ENCODE results near the gene ADAMTS9.

The ADAMTS9 gene

GRCh38 chr3:64488939-64489338 lies 198.9 kb downstream of the ADAMTS9 start:
- DNase-seq (ENCODE audit: low read depth) = no peak

DNA sequence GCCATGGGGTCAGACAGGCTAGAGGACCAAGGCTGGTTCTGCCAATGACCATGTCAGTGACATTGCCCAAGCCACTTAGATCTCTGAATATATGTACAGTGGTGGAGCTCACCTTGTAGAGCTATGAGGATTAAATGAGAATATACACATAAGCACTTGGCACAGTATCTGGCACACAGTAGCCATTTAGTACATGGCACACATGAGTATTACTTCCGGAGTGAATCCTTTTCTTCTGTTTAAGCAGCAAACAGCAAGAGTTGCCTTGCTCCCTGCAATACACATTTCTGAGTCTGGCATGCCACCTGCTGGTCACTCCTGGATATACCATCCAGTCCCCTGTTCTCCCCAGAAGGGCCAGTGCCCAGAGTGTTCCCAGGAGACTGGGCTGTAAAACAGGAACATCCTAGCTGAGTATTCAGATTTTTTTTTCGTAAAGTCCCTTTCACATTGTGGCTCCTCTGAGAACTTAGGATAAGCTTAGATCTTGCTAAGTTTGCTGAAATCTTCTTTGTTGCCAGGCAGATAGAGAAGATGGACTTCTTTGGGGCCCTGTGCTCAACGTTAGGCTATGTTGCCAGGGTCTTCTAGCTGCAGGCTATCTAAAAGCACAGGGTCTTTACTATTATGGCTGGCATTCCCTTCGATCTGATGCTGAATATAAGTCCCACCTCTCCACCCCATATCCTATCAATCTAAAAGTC lies 203.4 kb downstream of the ADAMTS9 start:
- DNase-seq (ENCODE audit: low read depth) = peak; percentile 83

- DNase-seq (ENCODE audit: low read depth) = no peak
These were observed 204.3 kb downstream of the ADAMTS9 start for GRCh38 chr3:64483467-64483866.

DNA sequence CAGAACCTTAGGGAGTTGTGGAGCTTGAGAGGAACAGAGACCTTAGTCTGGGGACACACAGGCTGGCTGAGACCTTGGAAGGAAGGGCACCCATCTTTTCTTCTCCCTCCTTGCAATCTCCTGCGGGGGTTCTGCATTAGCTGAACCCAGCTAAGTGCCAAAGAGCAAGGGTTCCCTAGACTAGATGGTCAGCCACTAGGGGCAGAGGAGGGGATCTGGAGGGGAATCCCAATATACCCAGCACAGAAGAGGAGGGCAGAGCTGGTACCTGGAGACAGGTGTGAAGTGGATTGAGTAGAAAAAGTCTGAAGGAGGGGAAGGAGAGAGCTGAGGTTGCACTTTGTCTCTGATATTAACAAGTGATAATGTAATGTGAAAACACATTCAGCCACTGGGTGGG lies 212.8 kb downstream of the ADAMTS9 start:
- no peak for DNase-seq (ENCODE audit: low read depth)

- peak; percentile 11 for DNase-seq (ENCODE audit: low read depth)
These were observed 214.3 kb downstream of the ADAMTS9 start for GRCh38 chr3:64473466-64473865.

DNA sequence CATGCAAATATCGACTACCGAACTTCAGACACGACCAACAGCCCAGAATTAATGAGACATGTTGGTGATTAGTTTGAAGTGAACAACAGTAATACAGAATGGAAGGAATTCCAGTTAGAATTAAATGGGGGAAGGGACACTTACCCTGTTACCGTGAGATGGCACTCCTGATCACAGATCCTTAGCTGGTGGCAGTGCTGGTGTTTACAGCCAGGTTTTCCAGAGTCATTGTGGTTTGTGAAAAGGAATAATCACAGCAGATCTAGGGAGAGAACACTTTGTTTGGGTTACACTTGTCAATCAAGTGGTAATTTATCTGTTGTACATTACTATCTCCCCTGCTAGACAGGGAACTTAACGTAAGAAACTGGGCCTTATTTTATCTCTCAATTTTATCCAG lies 217.4 kb downstream of the ADAMTS9 start:
- no peak for DNase-seq (ENCODE audit: low read depth)

DNA sequence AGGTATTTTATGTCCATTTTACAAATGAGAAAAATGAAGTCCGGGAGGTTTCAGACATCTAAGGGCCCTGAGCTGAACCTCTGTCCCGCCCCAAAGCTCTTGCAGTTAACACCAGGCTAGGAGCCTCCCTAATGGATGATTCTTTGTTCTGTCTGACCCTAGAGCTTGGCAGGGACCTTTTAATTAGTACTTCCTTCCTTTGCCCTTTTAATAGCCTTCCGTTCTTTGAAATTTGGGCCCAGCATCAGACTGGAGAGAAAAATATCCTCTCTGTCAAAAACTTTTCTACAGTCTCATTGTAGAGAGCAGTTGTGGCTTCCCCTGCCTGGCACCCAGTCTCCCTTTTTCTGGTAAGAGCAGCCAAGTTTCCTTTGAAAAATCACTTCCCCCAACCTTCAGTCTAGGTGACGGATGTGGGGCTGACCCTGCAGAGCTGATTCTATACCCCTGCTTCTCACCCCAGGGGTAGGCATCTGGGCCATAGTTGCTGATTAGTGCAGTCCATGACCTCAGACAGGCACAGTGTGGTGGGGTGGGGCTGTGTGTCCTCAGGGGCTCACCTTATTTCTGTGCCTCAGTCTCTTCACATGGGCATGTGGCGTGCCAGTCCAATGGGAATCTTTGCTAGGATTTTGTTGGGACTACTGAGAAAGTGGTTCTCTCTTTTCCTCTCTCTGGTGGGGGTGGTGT lies 220.4 kb downstream of the ADAMTS9 start:
- no peak for DNase-seq (ENCODE audit: low read depth)
